Progenitor cell of endocrine pancreas (in vitro differentiated cells): ENCODE measurements around the gene LYPD6B. TPM values are rescaled to one million over a fixed set of nuclear protein-coding genes. Genes with fewer than 3 reads are reported as not detected.

Experiments used
- DNase-seq: peaks from one replicate; pipeline ENCODE4 v3.0.0; 2021; ENCODE audit warnings: low spot score; ENCODE audit not compliant: unreplicated experiment
- H3K27ac Mint-ChIP-seq: 2 replicates; pipeline ENCODE4 v1.8.0; 2021; ENCODE audit warnings: mild to moderate bottlenecking, moderate library complexity, mixed read lengths
- H3K27me3 Mint-ChIP-seq: 2 replicates; pipeline ENCODE4 v1.8.0; 2021; ENCODE audit warnings: mixed read lengths
- H3K36me3 Mint-ChIP-seq: 2 replicates; pipeline ENCODE4 v1.8.0; 2022; ENCODE audit warnings: mixed read lengths; ENCODE audit not compliant: insufficient read depth
- H3K4me1 Mint-ChIP-seq: 2 replicates; pipeline ENCODE4 v1.8.0; 2021; ENCODE audit warnings: low read depth, mixed read lengths
- H3K4me3 Mint-ChIP-seq: 2 replicates; pipeline ENCODE4 v1.8.0; 2021; ENCODE audit warnings: low read depth, mild to moderate bottlenecking, moderate library complexity, mixed read lengths
- H3K9me3 Mint-ChIP-seq: 2 replicates; pipeline ENCODE4 v1.8.0; 2021; ENCODE audit warnings: low read depth, mixed read lengths
- CTCF ChIP-seq: fragments of 200-600 bp; sonication (generic); IDR thresholded peaks from one replicate; pipeline ENCODE4 v1.5.0; 2021; ENCODE audit warnings: antibody characterized with exemption, mild to moderate bottlenecking; ENCODE audit not compliant: unreplicated experiment
- total RNA-seq: library from RNA; stranded (reverse); gene quantifications from 2 replicates; pipeline ENCODE4 v1.2.1, GENCODE V29; 2021

The LYPD6B gene
- total RNA-seq, 1 donor from 2014 or later = 140 TPM

GRCh38 chr2:149148194-149149006 lies 109.9 kb downstream of the LYPD6B start:
- no peak for TF ChIP-seq CTCF
- H3K4me1 Mint-ChIP-seq = peaks cover 35% of the 10 kb centered on the region
- no peak for DNase-seq
- H3K27ac Mint-ChIP-seq = no peak overlapping the region
- H3K27me3 Mint-ChIP-seq = no peaks in the 10 kb centered on the region
- H3K4me3 Mint-ChIP-seq = no peak overlapping the region
- H3K36me3 Mint-ChIP-seq = peaks cover 44% of the 10 kb centered on the region
- no peaks in the 10 kb centered on the region for H3K9me3 Mint-ChIP-seq

DNA sequence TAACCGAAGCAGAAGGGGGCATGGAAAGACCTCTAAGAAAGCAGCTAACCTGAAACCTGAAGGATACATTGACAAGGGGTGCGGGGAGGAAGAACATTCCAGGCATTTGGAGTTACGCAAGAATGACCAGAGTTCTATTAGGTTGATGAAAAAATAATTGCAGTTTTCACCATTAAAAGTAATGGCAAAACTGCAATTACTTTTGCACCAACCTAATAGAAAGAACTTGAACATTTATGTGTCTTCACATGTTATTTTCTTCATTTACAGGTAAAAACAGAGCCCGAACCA lies 110.5 kb downstream of the LYPD6B start:
- Mint-ChIP-seq H3K27me3 (no peaks in the 10 kb centered on the region), H3K36me3 (peaks cover 44% of the 10 kb centered on the region), H3K4me1 (peaks cover 37% of the 10 kb centered on the region), H3K27ac (no peak overlapping the region), H3K4me3 (no peak overlapping the region), H3K9me3 (no peaks in the 10 kb centered on the region)
- no peak for TF ChIP-seq CTCF
- no peak for DNase-seq

- TF ChIP-seq CTCF = no peak
- no peak for DNase-seq
- no peak overlapping the region for H3K4me3 Mint-ChIP-seq
- peaks cover 49% of the 10 kb centered on the region for H3K4me1 Mint-ChIP-seq
- H3K27ac Mint-ChIP-seq = no peak overlapping the region
- peaks cover 29% of the 10 kb centered on the region for H3K36me3 Mint-ChIP-seq
- no peaks in the 10 kb centered on the region for H3K27me3 Mint-ChIP-seq
- no peaks in the 10 kb centered on the region for H3K9me3 Mint-ChIP-seq
Measured at GRCh38 chr2:149152469-149152953, 114.0 kb downstream of the LYPD6B start.

- Mint-ChIP-seq H3K27ac (peak overlapping the region; percentile 77), H3K4me3 (no peak overlapping the region), H3K9me3 (no peaks in the 10 kb centered on the region), H3K36me3 (peaks cover 27% of the 10 kb centered on the region), H3K27me3 (no peaks in the 10 kb centered on the region), H3K4me1 (peaks cover 38% of the 10 kb centered on the region)
- TF ChIP-seq CTCF = no peak
- no peak for DNase-seq
Measured at GRCh38 chr2:149155196-149155969, 116.9 kb downstream of the LYPD6B start.

DNA sequence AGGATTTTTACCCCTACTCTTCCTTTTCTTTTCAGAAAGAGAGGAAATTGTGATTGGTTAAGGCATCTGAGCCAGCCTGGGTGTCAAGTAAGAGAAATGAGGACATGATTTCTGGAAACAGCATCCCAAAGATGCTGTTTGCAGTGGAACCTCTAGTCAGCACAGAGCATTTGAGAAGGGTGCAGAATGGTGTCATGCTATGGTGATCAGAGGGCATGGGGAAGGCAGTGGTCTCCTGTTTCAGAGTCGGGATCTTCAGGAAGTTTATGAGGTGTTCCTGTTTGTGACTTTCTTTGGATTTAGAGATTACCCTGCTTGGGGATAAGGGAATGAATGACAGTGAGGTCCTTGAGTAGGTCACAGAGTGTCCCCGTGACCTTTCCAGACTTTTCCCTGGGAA lies 117.5 kb downstream of the LYPD6B start:
- Mint-ChIP-seq H3K9me3 (no peaks in the 10 kb centered on the region), H3K4me3 (no peak overlapping the region), H3K4me1 (peaks cover 43% of the 10 kb centered on the region), H3K27me3 (no peaks in the 10 kb centered on the region), H3K36me3 (peaks cover 31% of the 10 kb centered on the region), H3K27ac (no peak overlapping the region)
- no peak for TF ChIP-seq CTCF
- DNase-seq = no peak
